Neural cell (in vitro differentiated cells): Measurements from ENCODE around the gene SNRNP25. TPM values are rescaled to one million over a fixed set of nuclear protein-coding genes. Genes with fewer than 3 reads are reported as not detected.

ENCODE experiments used
- H2AFZ ChIP-seq: fragments of 200-600, 300-800 bp; sonication (generic), shearing (Covaris generic); 2 replicates; pipeline ENCODE4 v1.6.0; 2014; ENCODE audit warnings: low read depth, mild to moderate bottlenecking, antibody characterized with exemption, low read length, moderate library complexity
- H3F3A ChIP-seq: fragments of 200-600 bp; shearing (Covaris generic); 2 replicates; pipeline ENCODE4 v1.6.1; 2016; ENCODE audit warnings: mild to moderate bottlenecking, moderate library complexity, mixed read lengths, antibody characterized with exemption, low read length; ENCODE audit not compliant: insufficient read depth, poor library complexity, severe bottlenecking
- H3K27ac ChIP-seq: fragments of 200-600, 300-800 bp; sonication (generic), shearing (Covaris generic); 2 replicates; pipeline ENCODE4 v1.5.1; 2014; ENCODE audit warnings: mild to moderate bottlenecking, low read length, moderate library complexity
- H3K27me3 ChIP-seq: fragments of 300-800, 200-600 bp; sonication (generic), shearing (Covaris generic); 2 replicates; pipeline ENCODE4 v1.6.0; 2014; ENCODE audit warnings: mild to moderate bottlenecking, low read depth, low read length, moderate library complexity; ENCODE audit not compliant: insufficient read depth
- H3K36me3 ChIP-seq: fragments of 300-800, 200-600 bp; sonication (generic), shearing (Covaris generic); 2 replicates; pipeline ENCODE4 v1.5.1; 2014; ENCODE audit warnings: mild to moderate bottlenecking, antibody characterized with exemption, low read length, moderate library complexity; ENCODE audit not compliant: insufficient read depth
- H3K4me2 ChIP-seq: fragments of 300-800, 200-600 bp; sonication (generic), shearing (Covaris generic); 2 replicates; pipeline ENCODE4 v1.6.0; 2014; ENCODE audit warnings: mild to moderate bottlenecking, low read length
- H3K4me3 ChIP-seq: fragments of 300-800, 200-600 bp; sonication (generic), shearing (Covaris generic); 2 replicates; pipeline ENCODE4 v1.5.1; 2014; ENCODE audit warnings: mild to moderate bottlenecking, low read length, moderate library complexity
- H3K79me2 ChIP-seq: fragments of 200-600 bp; shearing (Covaris generic); replicated peaks from 2 replicates; pipeline ENCODE4 v1.6.0; 2014; ENCODE audit warnings: mild to moderate bottlenecking, low read length, moderate library complexity; ENCODE audit not compliant: insufficient read depth
- H3K9ac ChIP-seq: fragments of 300-800, 200-600 bp; sonication (generic), shearing (Covaris generic); 2 replicates; pipeline ENCODE4 v1.6.1; 2016; ENCODE audit warnings: mild to moderate bottlenecking, low read length, mixed read lengths
- H3K9me2 ChIP-seq: fragments of 200-600 bp; shearing (Covaris generic); 2 replicates; pipeline ENCODE4 v1.6.1; 2016; ENCODE audit warnings: mild to moderate bottlenecking, low read length, mixed read lengths; ENCODE audit not compliant: insufficient read depth
- H3K9me3 ChIP-seq: fragments of 200-600, 300-800 bp; sonication (generic), shearing (Covaris generic); 2 replicates; pipeline ENCODE4 v1.6.1; 2016; ENCODE audit warnings: mild to moderate bottlenecking, mixed run types, low read length, moderate library complexity, mixed read lengths
- H4K20me1 ChIP-seq: fragments of 200-600 bp; shearing (Covaris generic); 2 replicates; pipeline ENCODE4 v1.6.1; 2016; ENCODE audit warnings: mild to moderate bottlenecking, mixed run types; ENCODE audit not compliant: insufficient read depth
- EP300 ChIP-seq: fragments of 450-650 bp; conservative IDR thresholded peaks from 2 replicates; pipeline ENCODE4 v1.6.1; 2014; ENCODE audit warnings: antibody characterized with exemption, mild to moderate bottlenecking, moderate library complexity; ENCODE audit not compliant: poor library complexity, severe bottlenecking
- EZH2 ChIP-seq: fragments of 200-600, 300-800 bp; shearing (Covaris generic), sonication (generic); IDR thresholded peaks from 2 replicates; pipeline ENCODE4 v1.6.1; 2014; ENCODE audit warnings: antibody characterized with exemption, low read length, borderline replicate concordance, mild to moderate bottlenecking; ENCODE audit not compliant: insufficient read depth, poor library complexity, severe bottlenecking
- MXI1 ChIP-seq: fragments of 450-650 bp; conservative IDR thresholded peaks from 2 replicates; pipeline ENCODE4 v1.6.1; 2014; ENCODE audit warnings: antibody characterized with exemption, mild to moderate bottlenecking; ENCODE audit not compliant: poor library complexity, severe bottlenecking
- POLR2AphosphoS5 ChIP-seq: IDR thresholded peaks from 2 replicates; pipeline ENCODE4 v1.6.1; 2012
- RAD21 ChIP-seq: fragments of 450-650 bp; conservative IDR thresholded peaks from 2 replicates; pipeline ENCODE4 v1.6.1; 2014; ENCODE audit warnings: antibody characterized with exemption, mild to moderate bottlenecking, moderate library complexity
- SMC3 ChIP-seq: fragments of 450-650 bp; conservative IDR thresholded peaks from 2 replicates; pipeline ENCODE4 v1.6.1; 2014; ENCODE audit warnings: antibody characterized with exemption, mild to moderate bottlenecking, moderate library complexity; ENCODE audit not compliant: poor library complexity
- TAF1 ChIP-seq: IDR thresholded peaks from 2 replicates; pipeline ENCODE4 v1.6.1; 2012; ENCODE audit warnings: low read depth
- polyA plus RNA-seq: library from polyadenylated mRNA; depleted of rRNA; stranded (reverse); fragments of >200 nt; gene quantifications from 2 replicates; pipeline ENCODE4 v1.2.3, GENCODE V29; 2014
- TF ChIP-seq, protein P1 (sequence below): IDR thresholded peaks from 2 replicates; pipeline ENCODE4 v1.6.1; 2012; ENCODE audit warnings: borderline replicate concordance
- TF ChIP-seq, protein P2 (sequence below): fragments of 450-650 bp; IDR thresholded peaks from 2 replicates; pipeline ENCODE4 v1.5.1; 2014; ENCODE audit warnings: antibody characterized with exemption, mild to moderate bottlenecking, moderate library complexity; ENCODE audit not compliant: poor library complexity, severe bottlenecking

The SNRNP25 gene
- polyA plus RNA-seq, 1 donor from 2014 or later, result 46.4 TPM

DNA sequence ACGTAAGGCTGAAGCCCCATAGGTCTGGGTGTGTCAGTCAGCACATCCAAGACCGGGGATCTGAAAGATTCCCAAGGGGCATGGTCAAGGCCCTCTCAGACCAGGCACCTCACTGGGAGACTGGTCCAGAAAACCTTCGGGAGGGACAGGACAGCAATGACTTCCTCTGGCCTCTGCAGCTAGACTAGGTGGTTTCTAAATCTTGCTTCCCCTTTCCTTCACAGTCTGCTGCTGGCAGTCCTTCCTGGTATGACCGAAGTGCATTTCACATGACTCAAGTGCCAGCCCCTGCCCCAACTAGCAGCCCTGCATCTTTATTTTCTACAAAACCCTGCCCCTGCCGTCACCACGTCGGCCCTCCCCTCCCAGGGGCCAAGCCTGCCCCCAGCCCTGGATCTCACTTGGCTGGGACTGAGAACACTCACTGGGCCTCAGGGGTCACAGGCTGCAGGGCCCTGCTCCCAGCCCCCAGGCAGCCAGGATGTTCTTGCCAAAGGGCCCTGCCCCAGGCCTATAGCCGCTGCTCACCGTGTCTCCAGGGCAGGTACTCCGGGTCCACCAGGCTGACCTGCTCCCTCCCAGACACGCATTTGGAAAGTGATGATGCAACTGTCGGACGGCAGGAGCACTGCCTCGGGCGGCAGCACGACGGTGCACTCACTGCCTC lies 18.5 kb upstream of the SNRNP25 start:
- H3K4me2 ChIP-seq, result no peak overlapping the region
- no peak overlapping the region for H3K9ac ChIP-seq
- no peak for TF ChIP-seq EP300
- no peaks in the 10 kb centered on the region for H4K20me1 ChIP-seq
- H3K79me2 ChIP-seq, result no peaks in the 10 kb centered on the region
- no peaks in the 10 kb centered on the region for H3K9me2 ChIP-seq
- no peak overlapping the region for H3K4me3 ChIP-seq
- H3K27ac ChIP-seq, result no peak overlapping the region
- H2AFZ ChIP-seq, result no peak overlapping the region
- H3F3A ChIP-seq, result no peaks in the 10 kb centered on the region
- no peaks in the 10 kb centered on the region for H3K36me3 ChIP-seq
- no peaks in the 10 kb centered on the region for H3K9me3 ChIP-seq
- no peaks in the 10 kb centered on the region for H3K27me3 ChIP-seq

DNA sequence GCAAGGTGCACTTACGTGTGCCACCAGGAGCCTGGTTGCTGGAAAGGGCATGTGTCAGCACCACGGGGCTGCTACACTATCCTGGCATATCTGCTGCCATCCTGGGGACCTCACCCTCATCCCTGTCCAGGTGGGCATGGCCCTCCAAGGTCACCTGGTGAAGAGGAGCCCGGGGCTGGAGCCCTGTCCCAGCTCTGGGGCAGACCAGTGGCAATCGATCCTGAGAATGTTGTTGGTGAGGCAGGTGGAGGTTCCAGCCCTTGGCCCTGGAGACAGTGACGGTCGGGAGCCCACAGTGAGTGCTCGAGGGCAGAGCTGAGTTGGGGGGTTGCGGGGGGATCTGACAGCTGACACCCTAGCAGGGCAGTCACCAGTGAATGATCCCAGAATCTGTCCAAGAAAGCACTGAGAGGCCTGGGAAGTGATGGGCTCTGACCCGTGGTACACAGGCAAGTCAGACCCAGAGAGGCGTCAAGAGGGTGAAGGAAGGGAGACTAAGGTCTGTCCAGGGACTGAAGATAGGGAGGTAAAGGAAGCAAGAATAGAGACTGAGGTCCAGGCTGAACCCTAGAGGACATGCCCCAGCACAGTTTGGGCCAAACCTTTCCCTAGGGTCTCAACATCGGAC lies 17.8 kb upstream of the SNRNP25 start:
- Histone ChIP-seq H3K9me2 (no peaks in the 10 kb centered on the region), H2AFZ (no peak overlapping the region), H3K4me3 (no peak overlapping the region), H3K9ac (no peak overlapping the region), H4K20me1 (no peaks in the 10 kb centered on the region), H3F3A (no peaks in the 10 kb centered on the region), H3K79me2 (no peaks in the 10 kb centered on the region), H3K36me3 (no peaks in the 10 kb centered on the region), H3K27ac (no peak overlapping the region), H3K4me2 (no peak overlapping the region), H3K9me3 (no peaks in the 10 kb centered on the region), H3K27me3 (no peaks in the 10 kb centered on the region)
- TF ChIP-seq EZH2, result no peak
- no peak for TF ChIP-seq EP300
- TF ChIP-seq RAD21, result no peak
- TF ChIP-seq, protein P1, sequence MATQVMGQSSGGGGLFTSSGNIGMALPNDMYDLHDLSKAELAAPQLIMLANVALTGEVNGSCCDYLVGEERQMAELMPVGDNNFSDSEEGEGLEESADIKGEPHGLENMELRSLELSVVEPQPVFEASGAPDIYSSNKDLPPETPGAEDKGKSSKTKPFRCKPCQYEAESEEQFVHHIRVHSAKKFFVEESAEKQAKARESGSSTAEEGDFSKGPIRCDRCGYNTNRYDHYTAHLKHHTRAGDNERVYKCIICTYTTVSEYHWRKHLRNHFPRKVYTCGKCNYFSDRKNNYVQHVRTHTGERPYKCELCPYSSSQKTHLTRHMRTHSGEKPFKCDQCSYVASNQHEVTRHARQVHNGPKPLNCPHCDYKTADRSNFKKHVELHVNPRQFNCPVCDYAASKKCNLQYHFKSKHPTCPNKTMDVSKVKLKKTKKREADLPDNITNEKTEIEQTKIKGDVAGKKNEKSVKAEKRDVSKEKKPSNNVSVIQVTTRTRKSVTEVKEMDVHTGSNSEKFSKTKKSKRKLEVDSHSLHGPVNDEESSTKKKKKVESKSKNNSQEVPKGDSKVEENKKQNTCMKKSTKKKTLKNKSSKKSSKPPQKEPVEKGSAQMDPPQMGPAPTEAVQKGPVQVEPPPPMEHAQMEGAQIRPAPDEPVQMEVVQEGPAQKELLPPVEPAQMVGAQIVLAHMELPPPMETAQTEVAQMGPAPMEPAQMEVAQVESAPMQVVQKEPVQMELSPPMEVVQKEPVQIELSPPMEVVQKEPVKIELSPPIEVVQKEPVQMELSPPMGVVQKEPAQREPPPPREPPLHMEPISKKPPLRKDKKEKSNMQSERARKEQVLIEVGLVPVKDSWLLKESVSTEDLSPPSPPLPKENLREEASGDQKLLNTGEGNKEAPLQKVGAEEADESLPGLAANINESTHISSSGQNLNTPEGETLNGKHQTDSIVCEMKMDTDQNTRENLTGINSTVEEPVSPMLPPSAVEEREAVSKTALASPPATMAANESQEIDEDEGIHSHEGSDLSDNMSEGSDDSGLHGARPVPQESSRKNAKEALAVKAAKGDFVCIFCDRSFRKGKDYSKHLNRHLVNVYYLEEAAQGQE, result no peak
- no peak for TF ChIP-seq SMC3
- TF ChIP-seq, protein P2, sequence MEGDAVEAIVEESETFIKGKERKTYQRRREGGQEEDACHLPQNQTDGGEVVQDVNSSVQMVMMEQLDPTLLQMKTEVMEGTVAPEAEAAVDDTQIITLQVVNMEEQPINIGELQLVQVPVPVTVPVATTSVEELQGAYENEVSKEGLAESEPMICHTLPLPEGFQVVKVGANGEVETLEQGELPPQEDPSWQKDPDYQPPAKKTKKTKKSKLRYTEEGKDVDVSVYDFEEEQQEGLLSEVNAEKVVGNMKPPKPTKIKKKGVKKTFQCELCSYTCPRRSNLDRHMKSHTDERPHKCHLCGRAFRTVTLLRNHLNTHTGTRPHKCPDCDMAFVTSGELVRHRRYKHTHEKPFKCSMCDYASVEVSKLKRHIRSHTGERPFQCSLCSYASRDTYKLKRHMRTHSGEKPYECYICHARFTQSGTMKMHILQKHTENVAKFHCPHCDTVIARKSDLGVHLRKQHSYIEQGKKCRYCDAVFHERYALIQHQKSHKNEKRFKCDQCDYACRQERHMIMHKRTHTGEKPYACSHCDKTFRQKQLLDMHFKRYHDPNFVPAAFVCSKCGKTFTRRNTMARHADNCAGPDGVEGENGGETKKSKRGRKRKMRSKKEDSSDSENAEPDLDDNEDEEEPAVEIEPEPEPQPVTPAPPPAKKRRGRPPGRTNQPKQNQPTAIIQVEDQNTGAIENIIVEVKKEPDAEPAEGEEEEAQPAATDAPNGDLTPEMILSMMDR, result no peak
- no peak for TF ChIP-seq POLR2AphosphoS5
- TF ChIP-seq MXI1, result no peak
- no peak for TF ChIP-seq TAF1
